Measurements from ENCODE around the gene TC2N.

TC2N gene

GRCh38 chr14:91904483-91904882 is 37.1 kb upstream of the TC2N start:
- Histone ChIP-seq H3K4me2 (ENCODE audit: low read length) (no peak overlapping the region), H3K9ac (ENCODE audit: low read length) (no peak overlapping the region), H3K36me3 (ENCODE audit: insufficient read depth, low read length) (no peaks in the 10 kb centered on the region), H3K27ac (ENCODE audit: low read depth, low read length, poor library complexity, severe bottlenecking) (no peak overlapping the region), H3K79me2 (ENCODE audit: insufficient read depth, low read length) (no peaks in the 10 kb centered on the region), H3K4me3 (ENCODE audit: low read depth, low read length, poor library complexity, severe bottlenecking) (no peak overlapping the region), H3K27me3 (ENCODE audit: insufficient read depth, low read length) (no peaks in the 10 kb centered on the region), H2AFZ (ENCODE audit: low read length) (no peak overlapping the region), H3K9me2 (ENCODE audit: low read depth, low read length) (no peaks in the 10 kb centered on the region), H3F3A (ENCODE audit: insufficient read depth, low read length) (no peaks in the 10 kb centered on the region), H3K9me3 (ENCODE audit: low read length) (no peaks in the 10 kb centered on the region), H4K20me1 (ENCODE audit: insufficient read depth, low read length) (no peaks in the 10 kb centered on the region), H3K4me1 (ENCODE audit: insufficient read depth, low read length, severe bottlenecking) (no peaks in the 10 kb centered on the region)
- no peak for TF ChIP-seq CTCF (IDR thresholded peaks at IDR 0.05; ENCODE audit: low read length)
- TF ChIP-seq EZH2 (IDR thresholded peaks at IDR 0.05; ENCODE audit: borderline replicate concordance, low read length) = no peak

DNA sequence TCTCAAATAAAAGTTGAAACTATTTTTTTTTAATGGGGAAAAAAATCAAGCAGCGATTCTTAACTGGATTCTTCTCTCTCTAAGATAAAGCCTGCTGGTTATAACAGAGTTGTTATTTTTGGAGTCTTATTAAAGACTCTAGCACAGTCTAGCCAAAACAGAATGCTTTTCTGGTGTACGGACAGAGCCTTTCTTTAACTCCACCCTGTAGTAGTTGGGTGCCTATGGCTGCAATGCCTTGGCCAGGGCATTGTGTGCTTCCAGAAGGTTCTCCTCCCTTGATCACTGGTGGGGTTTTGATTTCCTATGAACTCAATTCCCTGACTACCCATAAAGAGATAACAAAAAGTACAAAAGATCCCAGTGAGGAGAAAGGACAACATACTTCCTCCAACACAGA is 35.7 kb upstream of the TC2N start:
- no peak overlapping the region for H3K27ac ChIP-seq (ENCODE audit: low read depth, low read length, poor library complexity, severe bottlenecking)
- H3K27me3 ChIP-seq (ENCODE audit: insufficient read depth, low read length) = no peaks in the 10 kb centered on the region
- no peak for TF ChIP-seq EZH2 (IDR thresholded peaks at IDR 0.05; ENCODE audit: borderline replicate concordance, low read length)
- no peak for TF ChIP-seq CTCF (IDR thresholded peaks at IDR 0.05; ENCODE audit: low read length)
- H3K9me2 ChIP-seq (ENCODE audit: low read depth, low read length) = no peaks in the 10 kb centered on the region
- no peaks in the 10 kb centered on the region for H3K4me1 ChIP-seq (ENCODE audit: insufficient read depth, low read length, severe bottlenecking)
- no peak overlapping the region for H3K9ac ChIP-seq (ENCODE audit: low read length)
- H2AFZ ChIP-seq (ENCODE audit: low read length) = no peak overlapping the region
- no peaks in the 10 kb centered on the region for H3K9me3 ChIP-seq (ENCODE audit: low read length)
- H3K4me3 ChIP-seq (ENCODE audit: low read depth, low read length, poor library complexity, severe bottlenecking) = no peak overlapping the region
- H3K4me2 ChIP-seq (ENCODE audit: low read length) = no peak overlapping the region
- no peaks in the 10 kb centered on the region for H3K36me3 ChIP-seq (ENCODE audit: insufficient read depth, low read length)
- H3K79me2 ChIP-seq (ENCODE audit: insufficient read depth, low read length) = no peaks in the 10 kb centered on the region
- no peaks in the 10 kb centered on the region for H4K20me1 ChIP-seq (ENCODE audit: insufficient read depth, low read length)
- no peaks in the 10 kb centered on the region for H3F3A ChIP-seq (ENCODE audit: insufficient read depth, low read length)

- Histone ChIP-seq H3K4me2 (ENCODE audit: low read length) (no peak overlapping the region), H3K27me3 (ENCODE audit: insufficient read depth, low read length) (no peaks in the 10 kb centered on the region), H3K9ac (ENCODE audit: low read length) (no peak overlapping the region), H3K4me3 (ENCODE audit: low read depth, low read length, poor library complexity, severe bottlenecking) (no peak overlapping the region), H4K20me1 (ENCODE audit: insufficient read depth, low read length) (no peaks in the 10 kb centered on the region), H3K36me3 (ENCODE audit: insufficient read depth, low read length) (no peaks in the 10 kb centered on the region), H2AFZ (ENCODE audit: low read length) (no peak overlapping the region), H3K9me2 (ENCODE audit: low read depth, low read length) (no peaks in the 10 kb centered on the region), H3K79me2 (ENCODE audit: insufficient read depth, low read length) (no peaks in the 10 kb centered on the region), H3K27ac (ENCODE audit: low read depth, low read length, poor library complexity, severe bottlenecking) (no peak overlapping the region), H3K9me3 (ENCODE audit: low read length) (no peaks in the 10 kb centered on the region), H3F3A (ENCODE audit: insufficient read depth, low read length) (no peaks in the 10 kb centered on the region), H3K4me1 (ENCODE audit: insufficient read depth, low read length, severe bottlenecking) (no peaks in the 10 kb centered on the region)
- TF ChIP-seq EZH2 (IDR thresholded peaks at IDR 0.05; ENCODE audit: borderline replicate concordance, low read length) (no peak), CTCF (IDR thresholded peaks at IDR 0.05; ENCODE audit: low read length) (no peak)
Observed at GRCh38 chr14:91902336-91902735, 35.0 kb upstream of the TC2N start.
